Activated CD4-positive, alpha-beta T cell treated with anti-CD3 and anti-CD28 coated beads, Interleukin-2, amount 50 U/mL, for 4 hours (primary cell): ENCODE results near the gene C14orf119.

Source experiments
- DNase-seq, 2 experiments: peaks; one replicate each; pipeline ENCODE4 v3.0.0-alpha.2; 2020

C14orf119 gene

DNA sequence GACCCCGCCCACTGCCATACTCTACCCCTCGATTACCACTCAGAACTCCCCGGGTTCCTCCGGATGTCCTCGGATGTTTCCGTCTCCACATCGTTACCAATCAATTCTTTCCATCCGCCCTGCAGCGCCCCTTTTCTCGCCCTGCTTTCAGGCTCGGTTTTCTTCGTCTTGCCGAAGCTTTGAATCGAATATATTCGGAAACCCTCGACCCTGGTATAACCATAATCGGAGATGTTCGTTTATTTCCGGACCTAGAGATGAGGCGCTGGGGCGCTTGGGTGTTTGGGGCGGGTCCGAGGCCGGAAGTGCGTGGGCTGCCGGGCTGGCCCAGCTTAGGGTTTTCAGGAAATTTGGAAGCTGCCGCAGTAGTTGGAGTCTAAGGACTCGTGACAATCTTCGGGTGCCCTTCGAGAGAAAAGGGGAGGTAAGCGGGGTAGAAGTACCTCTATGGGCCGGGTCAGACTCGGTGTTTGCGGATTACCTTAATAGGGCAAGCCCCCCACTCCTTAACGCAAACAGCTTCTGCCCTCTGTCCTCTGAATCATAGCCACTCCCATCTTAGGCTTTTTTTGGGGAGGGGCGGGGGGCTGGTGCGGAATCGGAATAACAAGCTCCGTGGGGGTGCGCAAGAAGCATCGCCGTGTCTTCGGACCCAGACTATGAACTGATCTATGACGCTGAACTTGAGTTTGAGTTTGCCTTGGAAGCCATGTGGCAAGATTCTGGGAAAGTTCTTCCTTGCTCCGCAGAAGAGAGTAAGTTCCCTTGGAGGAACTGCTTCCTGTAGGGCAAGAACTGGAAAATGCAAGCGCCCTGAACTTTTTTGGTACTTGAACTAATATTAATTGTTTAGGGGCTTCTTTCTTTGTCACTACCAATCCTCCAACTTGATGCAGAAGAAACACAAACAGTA lies at the start of gene C14orf119:
TSS of gene C14orf119 (plus strand) at position 310 of the 913 bp plus-strand sequence. CDS start 2,154 bp downstream, outside the sequence.
- DNase-seq = peak; percentile 99

- no peak for DNase-seq
Observed at GRCh38 chr14:23047034-23047634, 48.2 kb upstream of the C14orf119 start.

- no peak for DNase-seq
Observed at GRCh38 chr14:23047751-23048693, 47.3 kb upstream of the C14orf119 start.

- DNase-seq = no peak
Observed at GRCh38 chr14:23049011-23049410, 46.3 kb upstream of the C14orf119 start.

DNA sequence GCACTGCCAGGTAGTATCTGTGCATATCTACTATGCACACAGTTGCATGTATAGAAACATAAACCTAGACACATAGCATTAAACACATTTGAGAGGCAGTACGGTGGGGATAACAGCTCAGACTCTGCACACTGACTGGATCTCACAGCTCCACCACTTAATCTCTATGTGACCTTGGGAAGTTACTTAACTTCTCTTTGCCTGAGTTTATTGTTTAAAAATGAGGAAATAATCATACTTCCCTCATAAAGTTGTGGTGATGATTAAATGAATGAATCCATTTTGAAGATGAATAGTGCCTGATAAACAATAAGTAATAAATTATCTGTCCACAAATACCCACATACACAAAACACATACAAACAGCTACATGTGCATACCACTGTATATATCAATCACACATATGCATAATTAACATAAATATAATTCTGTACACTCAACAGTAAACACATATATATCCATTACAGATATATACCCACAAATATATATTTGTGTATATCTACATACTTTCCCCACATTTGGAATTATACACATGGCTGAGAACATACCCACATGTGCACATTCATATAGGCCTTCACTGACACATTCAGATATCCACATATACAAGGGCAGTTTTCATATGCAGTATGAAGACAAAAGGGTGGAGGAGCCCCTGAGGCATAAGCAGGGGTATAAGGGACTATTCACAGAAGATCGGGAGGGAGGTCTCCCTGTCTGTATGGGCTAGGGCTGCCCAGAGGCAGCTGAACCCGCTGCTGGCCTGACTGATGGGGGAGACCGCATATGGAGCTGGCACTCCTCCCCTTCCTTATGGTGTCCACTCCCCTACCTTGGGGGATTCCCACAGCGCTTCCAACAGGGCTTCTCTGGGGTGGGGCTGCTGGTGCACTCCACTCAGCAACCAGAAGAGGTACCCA lies 43.9 kb upstream of the C14orf119 start:
- no peak for DNase-seq

DNA sequence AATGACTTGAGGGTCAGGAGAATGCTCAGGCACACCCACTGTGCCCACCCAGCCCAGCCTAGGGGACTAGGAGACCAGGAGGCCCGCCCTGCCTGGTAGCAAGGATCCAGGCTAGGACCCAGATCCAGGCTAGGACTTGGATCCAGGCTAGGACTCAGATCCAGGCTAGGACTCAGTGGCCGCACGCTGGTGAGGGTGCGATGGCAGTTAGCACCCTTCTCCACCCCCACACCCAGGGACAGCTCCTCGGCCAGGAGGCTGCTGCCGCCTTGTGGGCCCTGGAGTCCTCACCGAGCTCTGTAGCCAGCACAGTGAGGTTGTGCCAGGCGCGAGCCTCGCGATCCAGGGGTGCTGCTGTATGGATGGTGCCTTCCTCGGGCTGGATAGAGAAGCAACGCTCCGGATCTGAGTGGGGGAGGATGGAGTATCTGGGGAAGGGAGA lies 43.1 kb upstream of the C14orf119 start:
- DNase-seq = no peak

DNA sequence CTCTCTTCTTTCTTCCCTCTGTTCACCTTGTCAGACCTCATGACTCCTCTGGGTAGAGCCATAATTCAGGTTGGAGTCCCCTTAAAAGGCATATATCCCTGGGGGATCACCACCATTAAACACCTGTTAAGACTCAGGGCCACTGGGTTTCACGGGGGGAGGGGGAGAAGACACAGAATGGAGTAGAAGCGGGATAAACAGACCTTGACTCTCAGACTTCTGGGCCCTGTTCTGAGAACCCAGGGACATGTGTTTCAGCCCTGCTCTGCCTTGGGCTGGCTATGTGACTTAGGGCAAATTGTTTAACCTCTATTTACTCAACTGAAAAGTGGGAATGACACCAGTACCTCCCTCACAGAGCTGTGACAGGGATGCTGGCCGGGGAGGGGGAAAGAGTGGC lies 42.6 kb upstream of the C14orf119 start:
- DNase-seq = no peak

- no peak for DNase-seq
Observed at GRCh38 chr14:23053426-23053825, 41.9 kb upstream of the C14orf119 start.

GRCh38 chr14:23054000-23054811 lies 41.1 kb upstream of the C14orf119 start:
- no peak for DNase-seq

DNA sequence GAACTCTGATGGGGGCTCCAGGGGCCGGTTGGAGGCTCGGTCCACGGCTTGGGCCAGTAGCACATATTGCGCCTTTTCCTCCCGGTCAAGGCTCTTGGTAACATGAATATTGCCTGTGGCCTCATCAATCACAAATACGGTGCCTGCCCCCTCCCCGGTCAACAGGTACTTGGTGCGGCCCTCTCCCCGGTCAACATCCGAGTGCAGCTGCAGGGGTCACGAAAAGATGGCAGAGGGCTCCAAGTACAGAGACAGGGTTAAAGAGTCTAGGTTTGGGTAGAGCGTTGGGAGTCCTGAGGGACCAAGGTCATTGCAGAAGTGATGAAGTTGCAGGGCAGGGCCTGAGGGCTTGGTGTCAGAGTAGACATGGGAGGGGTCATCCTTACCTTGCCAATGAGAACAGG lies 40.2 kb upstream of the C14orf119 start:
- DNase-seq = no peak

DNA sequence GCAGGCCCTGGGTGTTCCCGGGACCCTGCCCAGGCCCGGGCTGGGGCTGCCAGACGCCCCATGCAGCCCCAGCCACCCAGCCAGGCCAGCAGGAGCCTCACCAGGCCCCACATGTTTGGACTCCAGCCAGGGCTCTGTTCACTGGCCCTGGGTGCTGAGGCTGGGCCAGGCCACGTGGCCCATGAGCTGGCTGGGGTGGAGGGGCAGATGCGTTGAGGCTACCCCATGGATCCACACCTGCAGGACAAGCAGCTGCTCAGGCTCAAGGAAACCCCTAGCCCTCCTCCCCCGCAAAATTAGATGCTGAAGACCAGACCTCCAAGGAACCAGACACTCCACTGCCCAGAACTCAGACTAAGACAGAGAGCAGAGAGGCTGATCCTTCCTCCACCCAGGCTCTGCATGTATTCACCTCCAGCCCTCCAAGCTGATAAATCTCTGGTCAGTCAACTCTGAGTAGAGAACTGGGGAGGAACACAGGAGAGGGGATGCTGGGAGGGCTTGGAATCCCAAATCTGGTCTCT lies 39.6 kb upstream of the C14orf119 start:
- DNase-seq = no peak

GRCh38 chr14:23056145-23056955 lies 39.0 kb upstream of the C14orf119 start:
- peak; percentile 66 to 67 for DNase-seq

- DNase-seq = peak; percentile 56 to 62
Observed at GRCh38 chr14:23056956-23057756, 38.1 kb upstream of the C14orf119 start, which contains the start of gene CDH24. Gene CDH24, minus strand, starts transcription at chr14:23057520. Its CDS starts 1,787 bp downstream, at chr14:23055733.

DNA sequence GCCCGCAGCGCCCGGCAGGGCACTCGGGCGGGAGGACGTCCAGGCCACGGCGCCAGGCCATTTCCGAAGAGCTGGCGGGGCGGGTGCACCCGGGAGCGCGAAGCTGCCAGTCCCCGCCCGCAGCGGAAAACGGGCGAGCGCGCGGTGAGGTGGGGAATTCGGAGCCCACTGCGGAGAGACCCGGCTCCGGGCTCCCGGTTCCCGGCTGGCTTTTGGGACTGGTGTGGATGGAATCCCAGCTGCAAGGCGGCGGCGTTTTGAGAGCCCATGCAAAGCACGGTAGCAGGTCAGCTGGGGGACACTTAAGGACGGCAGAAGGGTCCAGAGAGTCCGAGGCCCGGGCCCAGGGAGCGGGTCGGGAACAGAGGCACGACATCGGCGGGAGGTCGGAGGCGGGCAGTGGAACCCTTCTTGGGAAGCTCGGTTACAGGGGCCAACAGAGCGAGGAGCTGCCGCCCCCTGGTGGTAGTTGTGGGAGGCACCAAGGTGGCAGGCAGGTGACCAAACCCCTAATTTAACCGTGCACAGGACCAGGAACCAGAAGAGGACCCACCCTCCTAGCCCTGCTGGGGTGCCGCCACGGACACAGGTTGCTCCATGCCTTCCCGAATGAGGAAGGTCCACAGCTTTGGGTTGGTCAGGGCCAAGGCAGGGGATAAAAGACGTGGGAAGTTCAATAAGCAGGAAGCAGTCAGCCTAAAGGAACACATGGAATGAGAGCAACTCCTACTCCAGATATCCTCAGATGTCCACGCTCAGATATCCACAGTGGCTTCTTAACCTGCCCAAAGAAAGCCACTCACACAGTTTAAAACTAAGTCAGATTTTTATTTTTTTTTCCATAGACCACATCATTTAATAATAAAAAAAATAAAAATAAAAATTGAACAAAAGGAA lies 37.3 kb upstream of the C14orf119 start:
- peak; percentile 83 to 85 for DNase-seq

DNA sequence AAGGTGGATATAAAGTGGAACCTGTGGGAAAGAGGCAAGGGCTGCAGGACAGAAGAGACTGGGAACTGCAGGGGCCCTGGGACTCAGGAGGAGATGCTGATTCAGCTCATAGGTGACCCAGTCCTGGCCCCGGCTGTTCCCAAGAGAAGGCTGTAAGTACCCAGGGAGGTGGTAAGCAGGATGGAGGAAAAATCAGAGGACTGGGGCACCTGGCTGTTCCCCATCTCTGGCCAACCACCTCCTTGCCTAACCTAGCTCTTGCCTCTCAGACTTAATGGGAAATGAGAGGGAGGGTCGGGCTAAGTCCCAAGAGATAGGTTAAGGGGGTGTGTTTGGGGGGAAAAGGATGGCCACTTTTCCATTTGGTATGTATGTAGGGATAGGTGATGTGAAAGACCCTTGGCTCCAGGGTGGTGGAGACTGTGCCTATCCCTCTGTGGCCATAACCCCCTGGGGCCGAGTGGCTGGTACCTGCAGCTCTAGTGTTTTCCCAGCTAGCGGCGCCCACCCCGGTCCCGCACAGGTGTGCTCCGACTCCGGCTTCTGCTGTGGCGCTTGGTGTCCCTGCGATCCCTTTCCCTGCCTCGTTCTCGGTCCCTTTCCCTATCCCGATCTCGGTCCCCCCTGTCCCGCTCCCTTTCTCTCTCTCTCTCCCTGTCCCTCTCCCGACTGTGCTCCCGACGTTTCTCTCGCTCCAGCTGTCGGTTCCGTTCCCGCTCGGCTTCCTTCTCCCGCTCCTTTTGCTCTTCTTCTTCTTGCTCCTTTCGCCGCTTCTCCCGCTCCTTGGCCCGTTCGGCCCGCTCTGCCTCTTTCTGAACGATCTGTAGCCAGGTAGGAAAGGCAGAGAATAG lies 36.4 kb upstream of the C14orf119 start:
- no peak for DNase-seq

DNA sequence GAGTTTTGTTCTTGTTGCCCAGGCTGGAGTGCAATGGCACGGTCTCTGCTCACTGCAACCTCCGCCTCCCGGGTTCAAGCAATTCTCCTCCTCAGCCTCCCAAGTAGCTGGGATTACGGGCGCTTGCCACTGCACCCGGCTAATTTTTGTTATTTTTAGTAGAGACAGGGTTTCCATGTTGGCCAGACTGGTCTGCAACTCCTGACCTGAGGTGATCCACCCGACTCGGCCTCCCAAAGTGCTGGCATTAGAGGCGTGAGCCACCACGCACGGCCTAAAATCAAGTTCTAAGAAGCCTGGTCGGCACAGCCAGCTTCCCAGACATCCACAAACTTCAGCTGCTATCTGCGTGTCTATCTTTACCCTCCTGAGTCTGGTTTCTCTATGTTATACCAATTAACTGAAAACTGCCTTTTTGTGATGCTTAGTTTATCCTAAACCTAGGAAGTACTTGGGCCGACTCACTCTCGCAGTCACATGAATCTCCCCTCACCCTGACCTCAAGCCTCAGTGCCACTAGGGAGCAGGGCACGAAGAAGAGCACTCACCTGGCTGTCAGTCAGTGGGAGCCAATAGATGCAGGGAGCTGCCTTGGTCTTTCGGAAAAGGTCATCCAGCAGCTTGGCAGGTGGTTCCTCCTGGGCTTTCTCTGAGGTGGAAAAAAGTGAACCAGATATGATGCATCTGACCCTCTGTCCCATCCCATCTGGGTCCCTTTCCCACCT lies 34.6 kb upstream of the C14orf119 start:
- DNase-seq = no peak
